DMS 273 (cell line): ENCODE results near the gene MS4A8.
A peak's percentile ranks its signal among the peaks of the same experiment; 100 is the strongest.
"Not testable (repeated sequence)": the region's sequence is repeated elsewhere in the genome, so short reads cannot be mapped to it uniquely, and the experiment has no call there.

Experiments
- DNase-seq: peaks from one replicate; lab custom pipeline; 2025; ENCODE audit not compliant: unreplicated experiment; lab: John Stamatoyannopoulos, UW

MS4A8 gene, protein sequence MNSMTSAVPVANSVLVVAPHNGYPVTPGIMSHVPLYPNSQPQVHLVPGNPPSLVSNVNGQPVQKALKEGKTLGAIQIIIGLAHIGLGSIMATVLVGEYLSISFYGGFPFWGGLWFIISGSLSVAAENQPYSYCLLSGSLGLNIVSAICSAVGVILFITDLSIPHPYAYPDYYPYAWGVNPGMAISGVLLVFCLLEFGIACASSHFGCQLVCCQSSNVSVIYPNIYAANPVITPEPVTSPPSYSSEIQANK

DNA sequence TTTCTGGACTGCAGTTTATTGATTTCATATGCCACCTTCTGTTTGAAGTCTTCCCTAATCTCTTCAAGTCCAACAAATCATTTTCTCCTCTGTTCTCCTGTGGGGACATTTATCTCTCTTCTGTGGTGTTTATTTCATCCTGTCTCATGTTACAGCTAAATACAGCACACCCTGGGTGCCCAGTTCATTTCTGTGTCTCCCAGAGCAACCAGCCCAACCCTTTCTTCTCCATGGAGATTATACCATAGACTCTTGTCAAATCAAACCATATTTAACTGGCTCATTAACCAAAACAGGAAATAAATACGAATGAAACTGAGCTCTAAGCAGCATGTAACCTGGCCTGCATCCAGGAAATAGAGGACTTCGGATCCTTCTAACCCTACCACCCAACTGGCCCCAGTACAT, at the start of gene MS4A8:
Gene MS4A8, plus strand, starts transcription at position 329 of the 408 bp plus-strand sequence. CDS start 1,249 bp downstream, outside the sequence.
- DNase-seq: peak; percentile 17

DNA sequence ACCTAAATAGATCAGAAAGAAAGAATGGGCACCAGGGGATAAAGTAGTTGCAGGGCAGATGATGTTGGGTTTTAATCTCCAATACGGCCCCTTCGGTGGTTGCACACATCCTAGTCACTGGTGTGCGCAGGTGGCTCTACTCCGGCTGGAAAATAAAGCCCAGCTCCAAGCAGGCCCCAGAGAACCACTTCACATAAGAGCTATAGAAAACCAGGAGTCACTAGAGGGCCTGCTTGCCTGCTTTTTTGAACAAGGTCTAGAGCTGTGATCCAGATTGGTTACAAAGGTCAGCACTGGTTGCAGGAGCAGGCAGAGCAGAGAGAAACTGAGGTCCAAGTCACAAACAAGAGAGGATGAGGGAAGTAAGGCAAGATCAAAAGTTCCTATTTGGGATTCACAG, 41.5 kb upstream of the MS4A8 start:
- DNase-seq: peak; percentile 24

DNA sequence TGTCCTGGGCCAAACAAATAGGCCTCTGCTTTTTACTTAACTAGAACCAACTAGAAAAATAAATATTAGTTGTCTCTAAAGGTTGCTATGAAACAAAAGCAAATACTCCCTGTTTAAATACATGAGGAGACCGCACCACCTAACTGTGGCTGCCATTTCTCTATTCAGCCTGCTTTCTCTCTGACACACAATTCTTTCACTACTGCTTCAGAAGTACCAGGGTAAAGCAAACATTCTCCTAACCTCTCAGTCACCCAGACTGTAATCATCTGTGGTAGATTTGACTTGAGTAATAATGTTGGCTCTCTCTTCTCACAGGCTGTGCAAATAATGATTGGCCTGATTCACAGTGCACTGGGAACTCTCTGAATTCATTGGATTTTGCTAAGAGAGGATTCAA, 41.0 kb upstream of the MS4A8 start:
- no peak for DNase-seq

DNA sequence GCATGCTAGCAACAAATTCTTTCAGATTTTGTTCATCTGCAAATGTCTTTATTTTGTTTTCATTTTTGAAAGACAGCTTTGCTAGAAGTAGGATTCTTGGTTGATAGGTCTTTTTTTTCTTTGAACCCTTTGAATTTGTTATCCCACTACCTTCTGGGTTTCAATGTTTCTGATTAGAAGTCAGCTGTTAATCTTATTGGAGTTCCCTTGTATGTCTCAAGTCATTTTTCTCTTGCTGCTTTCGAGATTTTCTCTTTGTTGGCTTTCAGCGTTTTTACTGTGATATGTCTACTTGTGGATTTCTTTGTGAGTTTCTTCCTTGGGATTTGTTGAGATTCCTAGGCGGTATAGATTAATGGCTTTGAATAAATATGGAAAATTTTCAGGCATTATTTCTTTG, 27.2 kb upstream of the MS4A8 start:
- DNase-seq: no peak

DNA sequence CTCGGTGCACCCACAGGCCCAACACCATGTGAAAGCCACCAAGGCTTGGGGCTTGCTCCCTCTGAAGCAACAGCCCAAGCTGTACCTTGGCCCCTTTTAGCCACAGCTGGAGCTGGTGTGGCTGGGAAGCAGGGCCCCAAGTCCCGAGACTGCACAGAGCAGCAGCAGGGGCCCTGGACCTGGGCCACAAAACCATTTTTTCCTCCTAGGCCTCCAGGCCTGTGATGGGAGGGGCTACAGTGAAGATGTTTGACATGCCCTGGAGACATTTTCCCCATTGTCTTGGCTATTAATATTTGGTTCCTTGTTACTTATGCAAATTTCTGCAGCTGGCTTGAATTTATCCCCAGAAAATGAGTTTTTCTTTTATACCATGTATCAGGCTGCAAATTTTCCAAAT, 21.2 kb upstream of the MS4A8 start:
- not testable (repeated sequence) for DNase-seq

DNA sequence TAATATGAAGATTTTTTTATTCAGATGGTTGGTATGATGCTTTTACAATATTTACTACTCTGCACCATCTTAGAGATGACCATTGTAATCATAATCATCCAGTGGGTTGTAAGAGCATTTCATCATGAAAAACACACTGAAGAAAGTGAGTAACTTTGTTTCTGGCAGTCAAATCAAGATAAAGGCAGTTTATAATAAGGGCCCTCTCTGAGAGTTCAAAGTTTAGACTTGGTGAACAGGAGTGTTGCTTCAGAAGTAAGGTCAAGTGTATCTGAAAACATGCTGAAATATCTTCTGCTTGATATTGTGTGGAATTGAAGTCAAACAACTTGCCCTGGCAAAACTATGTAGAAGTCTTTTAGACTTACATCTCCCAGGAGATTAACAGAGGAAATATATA, 19.5 kb upstream of the MS4A8 start:
- DNase-seq: no peak

DNA sequence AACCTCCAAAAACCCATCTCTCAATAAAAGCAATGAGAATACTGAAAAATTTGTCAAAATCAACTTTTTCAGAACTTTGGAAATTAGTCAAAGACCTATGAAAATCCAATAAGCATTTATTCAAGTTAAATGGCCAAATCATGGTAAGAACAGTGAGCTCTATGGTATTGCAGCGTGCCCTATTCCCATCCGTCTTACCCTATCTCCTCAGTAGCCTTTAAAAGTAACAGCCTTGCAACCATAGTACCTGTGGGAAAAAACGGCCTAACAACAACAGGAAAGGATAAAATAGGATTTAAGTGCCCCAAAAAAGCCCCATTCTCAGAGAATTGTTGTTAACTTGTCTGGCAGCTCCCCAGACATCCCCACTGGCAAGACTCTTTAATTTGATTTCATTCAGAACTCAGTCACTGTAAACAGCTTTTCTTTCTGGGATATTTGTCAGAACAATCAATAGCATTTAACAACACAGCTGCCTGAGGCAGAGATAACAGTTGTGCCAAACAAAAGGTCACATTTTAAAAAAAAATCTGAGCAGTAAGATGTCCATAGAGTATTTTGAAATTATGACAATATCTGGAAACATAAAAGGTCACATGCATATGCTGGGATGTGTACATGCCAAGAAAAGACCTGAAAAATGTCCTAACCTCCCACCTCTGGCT, 18.8 kb upstream of the MS4A8 start:
- no peak for DNase-seq

DNA sequence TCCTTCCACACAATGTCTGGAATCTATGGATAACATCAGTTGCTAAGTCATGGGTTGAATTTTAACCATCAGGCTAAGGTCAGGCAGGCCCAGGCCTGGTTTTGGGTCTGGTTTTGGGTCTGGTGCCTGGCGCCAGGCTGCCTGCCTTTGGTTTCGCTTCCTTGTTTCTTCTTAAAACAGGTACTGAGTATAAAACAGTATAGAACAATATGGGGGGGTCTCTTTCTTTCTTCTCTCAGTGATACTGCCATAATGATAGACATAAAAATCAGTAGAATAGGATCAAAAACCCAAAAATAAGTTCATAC, 14.9 kb upstream of the MS4A8 start:
- not testable (repeated sequence) for DNase-seq

DNA sequence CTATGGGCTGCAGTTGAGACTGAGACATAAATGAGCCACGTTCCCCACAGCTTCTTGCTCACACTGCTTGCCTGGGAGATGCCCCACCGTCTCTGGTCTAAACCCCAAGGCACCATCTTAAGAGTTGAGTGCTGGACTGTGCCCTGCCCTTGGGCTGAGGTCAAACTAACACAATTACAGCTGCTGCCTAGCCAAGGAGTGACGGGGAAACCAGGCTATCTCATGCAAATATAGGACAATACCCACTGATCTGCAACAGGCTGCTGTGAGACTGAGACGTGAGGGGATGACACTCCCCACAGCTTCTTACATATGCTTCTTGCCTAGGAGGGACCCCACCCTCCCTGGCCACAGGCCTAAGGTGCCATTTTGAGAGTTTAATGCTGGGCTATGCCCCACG, 7.8 kb upstream of the MS4A8 start:
- no peak for DNase-seq

DNA sequence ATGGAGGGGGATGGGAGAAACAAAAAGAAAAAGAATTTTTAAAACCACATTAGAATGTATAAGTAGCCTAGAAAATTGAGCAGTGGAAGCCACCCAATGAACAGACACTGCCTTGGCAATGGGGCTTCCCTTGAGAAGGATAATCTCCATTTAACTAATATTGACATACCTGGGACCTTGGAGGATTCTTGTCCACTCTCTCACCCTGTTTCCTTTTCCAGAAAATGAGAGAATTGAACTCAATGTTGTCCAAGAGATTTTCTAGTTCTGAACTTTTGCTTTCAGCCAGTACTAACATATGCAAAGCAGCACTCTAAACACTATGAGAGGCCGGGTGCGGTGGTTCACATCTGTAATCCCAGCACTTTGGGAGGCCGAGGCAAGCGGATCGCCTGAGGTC, 524 bp downstream of the MS4A8 start:
- no peak for DNase-seq

DNA sequence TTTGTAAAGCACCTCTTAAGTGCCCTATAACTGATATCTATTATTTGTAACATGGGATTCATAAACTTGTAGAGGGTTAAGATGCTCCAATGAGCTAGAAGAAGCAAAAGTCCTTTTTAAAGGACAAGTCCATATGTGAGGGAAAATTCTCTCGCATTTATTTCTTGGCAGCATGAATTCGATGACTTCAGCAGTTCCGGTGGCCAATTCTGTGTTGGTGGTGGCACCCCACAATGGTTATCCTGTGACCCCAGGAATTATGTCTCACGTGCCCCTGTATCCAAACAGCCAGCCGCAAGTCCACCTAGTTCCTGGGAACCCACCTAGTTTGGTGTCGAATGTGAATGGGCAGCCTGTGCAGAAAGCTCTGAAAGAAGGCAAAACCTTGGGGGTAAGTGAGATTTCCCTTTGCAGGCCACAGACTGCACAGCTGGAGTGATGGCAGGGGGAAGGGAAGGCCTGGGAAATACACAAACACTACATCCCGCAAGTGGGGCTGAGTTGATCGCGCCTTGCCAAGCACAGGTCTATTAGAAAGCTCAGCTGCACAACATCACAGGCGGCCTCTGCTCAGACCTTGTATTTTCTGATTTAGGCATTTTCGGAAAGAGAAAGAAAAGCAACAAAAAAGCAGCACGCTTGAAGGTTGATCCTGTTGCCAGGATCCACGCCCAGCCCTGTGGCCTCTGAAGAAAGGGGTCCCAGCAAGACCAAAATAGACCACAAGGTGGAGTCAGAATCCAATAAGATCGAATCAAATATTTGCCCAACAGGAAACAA, 1.5 kb downstream of the MS4A8 start:
- peak; percentile 62 for DNase-seq

DNA sequence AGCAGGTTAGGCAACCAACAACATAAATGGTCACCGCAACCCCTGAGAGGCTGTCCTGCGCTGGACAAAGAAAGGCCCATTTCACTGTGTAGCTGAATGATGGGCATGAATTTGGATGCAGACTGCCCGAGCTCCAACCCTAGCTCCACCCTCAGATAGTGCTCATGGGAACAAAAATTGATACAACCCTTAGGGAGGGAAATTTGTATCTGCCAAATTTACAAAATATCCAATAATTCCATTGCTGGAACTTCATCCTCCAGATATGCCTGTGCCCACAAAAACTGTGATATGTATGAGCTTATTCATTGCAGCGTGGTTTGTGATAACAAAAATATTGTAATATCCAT, 2.0 kb downstream of the MS4A8 start:
- no peak for DNase-seq

DNA sequence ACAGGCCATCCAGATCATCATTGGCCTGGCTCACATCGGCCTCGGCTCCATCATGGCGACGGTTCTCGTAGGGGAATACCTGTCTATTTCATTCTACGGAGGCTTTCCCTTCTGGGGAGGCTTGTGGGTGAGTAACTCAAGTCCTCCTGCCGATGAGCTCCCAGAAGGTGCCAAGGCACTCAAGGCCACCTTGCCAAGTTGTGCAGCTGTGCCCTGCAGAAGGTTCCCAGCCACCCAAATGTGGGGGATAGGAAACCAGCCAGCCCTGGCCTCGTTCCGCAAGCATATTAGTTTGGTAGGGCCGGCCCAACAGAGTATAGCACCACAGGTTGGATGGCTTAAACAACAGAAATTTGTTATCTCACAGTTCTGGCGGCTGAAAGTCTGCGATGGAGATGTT, 4.0 kb downstream of the MS4A8 start:
- no peak for DNase-seq

DNA sequence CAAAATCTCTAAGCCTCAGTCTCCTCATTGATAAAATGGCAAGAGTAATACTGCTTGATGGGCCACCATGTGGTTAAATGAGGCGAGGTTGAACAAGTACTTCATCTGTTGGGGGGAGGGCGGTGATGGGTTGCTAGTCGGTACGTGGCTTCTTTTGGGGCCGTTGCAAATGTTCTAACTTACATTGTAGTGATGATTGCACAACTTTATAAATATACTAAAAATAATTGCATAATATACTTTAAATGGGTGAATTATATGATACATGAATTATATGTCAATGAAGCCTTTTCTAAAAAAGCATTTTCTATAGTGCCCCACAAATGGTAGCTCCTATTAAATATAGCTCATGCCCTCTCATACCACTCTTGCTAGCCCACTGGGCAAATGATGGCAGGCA, 6.5 kb downstream of the MS4A8 start:
- DNase-seq: no peak

DNA sequence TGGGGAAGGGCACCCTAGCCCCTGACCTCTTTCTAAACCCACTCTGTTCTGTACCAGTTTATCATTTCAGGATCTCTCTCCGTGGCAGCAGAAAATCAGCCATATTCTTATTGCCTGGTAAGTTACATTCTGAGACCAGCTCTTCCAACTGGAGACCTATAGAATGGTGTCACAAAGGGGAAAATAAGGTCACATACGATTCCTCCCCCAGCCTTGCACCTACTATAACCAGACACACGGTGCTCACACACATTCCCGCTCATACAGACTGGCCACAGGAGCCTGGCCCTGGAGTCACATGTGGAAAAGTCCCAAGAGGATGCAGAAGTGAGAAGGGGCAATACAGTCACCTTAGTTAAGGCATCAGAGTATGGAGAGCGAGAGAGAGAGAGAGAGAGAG, 7.5 kb downstream of the MS4A8 start:
- no peak for DNase-seq

DNA sequence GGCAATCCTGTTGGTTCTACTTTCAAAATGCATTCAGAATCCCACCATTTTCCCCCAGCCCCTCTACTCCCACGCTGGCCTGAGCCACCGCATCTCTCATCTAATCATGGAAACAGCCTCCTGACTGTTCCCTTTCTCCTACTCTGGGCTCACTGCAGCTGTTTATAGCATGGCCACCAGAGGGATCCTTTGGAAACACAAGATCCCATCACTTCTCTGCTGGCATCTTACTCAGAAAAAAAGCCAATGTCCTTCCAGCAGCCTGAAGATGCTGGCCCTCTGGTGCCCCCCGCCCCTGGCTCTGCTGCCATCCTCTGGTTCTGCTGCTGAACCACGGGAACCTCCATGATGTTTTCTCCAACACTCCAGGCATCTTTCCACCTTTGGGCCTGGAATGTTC, 11.1 kb downstream of the MS4A8 start:
- peak; percentile 17 for DNase-seq

DNA sequence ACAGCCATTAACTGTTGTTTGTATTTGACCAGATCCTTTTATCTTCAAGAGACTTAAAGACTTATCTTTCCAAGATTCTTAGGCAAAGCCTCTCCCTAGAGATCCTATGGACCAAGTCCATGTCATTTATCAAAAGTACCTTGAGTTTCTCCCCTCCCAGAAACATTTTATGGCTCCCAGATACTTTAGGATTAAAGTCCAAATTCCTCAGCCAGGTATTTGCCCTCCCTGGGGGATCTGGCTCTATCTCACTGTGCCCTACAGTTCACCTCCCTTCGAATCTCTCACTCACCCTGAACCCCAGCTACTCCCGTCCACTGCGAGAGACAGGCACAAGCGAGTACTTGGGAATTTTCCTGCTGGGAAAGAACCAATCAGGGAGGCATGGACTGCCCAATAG, 11.9 kb downstream of the MS4A8 start:
- no peak for DNase-seq

DNA sequence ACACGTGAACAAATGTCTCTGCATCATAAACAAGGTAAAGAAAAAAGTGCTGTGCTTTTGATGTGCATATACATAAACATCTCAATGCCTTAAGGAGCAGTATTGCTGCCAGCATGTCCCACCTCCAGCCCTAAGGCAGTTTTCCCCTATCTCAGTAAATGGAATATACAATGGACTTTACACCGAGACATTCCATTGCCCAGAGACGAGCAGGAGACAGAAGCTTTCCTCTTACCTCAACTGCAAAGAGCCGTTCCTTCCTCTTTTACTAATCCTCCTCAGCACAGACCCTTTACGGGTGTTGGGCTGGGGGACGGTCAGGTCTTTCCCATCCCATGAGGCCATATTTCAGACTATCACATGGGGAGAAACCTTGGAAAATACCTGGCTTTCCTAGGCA, 14.0 kb downstream of the MS4A8 start:
- not testable (repeated sequence) for DNase-seq

DNA sequence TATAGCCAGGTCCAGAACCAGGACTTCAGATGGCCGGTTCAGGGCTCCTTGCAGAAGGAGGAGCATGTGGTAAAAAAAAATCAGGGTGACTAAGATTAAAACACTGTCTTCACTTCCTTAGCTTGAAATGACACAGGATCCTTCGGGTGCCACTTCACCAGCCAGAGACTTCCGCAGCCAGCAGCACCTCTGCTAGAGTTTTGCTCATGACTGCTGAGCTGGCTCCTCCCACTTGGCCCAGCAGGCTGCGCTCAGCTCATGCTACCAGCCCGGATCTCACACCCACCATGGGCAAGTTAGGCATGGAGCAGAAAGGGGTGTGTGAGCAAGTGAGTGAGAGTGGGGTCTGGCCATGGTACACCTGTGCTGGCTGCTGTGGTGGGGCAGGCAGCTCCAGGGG, 18.5 kb downstream of the MS4A8 start:
- no peak for DNase-seq

DNA sequence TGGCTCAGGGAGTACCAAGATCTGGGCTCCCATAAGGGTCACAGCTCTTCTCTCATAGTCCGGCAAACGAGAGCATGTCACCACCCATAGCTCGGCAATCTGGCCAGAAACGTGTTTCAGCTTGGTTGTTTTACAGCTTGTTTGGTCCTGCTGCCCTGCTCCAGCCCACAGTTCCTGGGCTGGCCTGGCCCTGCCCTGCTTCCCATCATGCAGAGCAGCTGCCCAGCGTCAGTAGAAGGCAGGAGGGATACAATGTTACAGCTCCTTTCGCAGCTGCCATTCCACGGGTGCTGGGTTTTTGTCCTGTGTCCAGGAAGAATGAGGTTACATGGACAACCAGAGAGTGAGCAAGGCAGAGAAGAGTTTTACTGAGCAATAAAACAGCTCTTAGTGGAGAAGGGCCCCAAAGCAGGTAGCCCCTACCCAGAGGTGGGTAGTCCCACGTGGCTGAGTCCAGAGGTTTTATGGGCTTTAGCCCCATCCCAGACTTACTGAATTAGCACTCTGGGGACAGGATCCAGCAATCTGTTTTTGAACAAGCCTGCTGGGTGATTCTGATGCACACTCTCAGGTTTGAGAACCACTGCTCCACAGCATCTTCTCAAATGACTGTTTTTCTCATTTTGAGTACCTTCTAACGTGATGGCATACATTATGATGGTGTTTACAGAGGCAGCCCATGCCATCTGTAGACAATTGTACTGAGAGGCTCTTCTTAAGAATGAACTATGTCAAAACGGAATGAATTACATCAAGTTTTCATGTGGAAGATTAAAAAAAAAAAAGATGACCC, 19.3 kb downstream of the MS4A8 start:
- no peak for DNase-seq

DNA sequence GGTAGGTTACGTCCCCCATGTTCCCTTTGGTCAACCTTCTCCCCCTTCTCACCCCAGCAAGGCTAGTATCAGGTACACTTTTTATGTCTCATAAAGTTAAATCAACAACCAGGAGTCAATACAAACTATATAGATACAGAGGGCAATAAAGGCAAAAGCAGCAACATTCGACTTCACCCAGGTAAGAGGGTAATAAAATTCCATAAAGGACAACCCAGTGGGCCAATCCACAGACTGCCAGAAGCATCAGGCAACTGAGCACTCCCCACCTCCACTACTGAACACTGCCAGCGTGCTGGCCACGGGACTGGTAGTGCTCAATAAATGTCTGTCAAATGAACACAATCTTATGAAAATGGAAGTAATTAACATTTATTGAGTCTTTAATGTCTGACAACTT, 20.0 kb downstream of the MS4A8 start:
- no peak for DNase-seq

DNA sequence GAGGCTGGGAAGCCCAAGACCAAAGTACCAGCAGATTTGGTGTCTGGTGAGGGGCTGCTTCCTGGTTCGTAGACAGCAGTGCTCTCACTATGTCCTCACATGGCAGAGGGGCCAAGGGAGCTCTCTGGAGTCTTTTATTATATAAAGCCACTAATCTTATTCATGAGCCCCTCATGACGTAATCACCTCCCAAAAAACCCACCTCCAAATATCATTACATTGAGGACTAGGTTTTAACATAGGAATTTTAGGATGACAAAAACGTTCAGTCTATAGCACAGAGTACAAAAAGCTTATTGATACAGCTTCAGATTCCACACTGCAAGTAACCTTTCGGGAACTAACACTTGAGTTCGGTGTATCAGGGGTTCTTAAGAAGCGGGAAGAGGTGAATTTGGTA, 21.0 kb downstream of the MS4A8 start:
- DNase-seq: no peak
